HG02981 (cell line): ENCODE data around the gene NAA60.
"Not testable (repeated sequence)": the region's sequence is repeated elsewhere in the genome, so short reads cannot be mapped to it uniquely, and the experiment has no call there.

Experiments used
- ATAC-seq: cut with Tn5 transposase; IDR thresholded peaks from one replicate; pipeline ENCODE4 v1.9.1; 2021; ENCODE audit warnings: mild to moderate bottlenecking, moderate library complexity; ENCODE audit not compliant: unreplicated experiment

The NAA60 gene

DNA sequence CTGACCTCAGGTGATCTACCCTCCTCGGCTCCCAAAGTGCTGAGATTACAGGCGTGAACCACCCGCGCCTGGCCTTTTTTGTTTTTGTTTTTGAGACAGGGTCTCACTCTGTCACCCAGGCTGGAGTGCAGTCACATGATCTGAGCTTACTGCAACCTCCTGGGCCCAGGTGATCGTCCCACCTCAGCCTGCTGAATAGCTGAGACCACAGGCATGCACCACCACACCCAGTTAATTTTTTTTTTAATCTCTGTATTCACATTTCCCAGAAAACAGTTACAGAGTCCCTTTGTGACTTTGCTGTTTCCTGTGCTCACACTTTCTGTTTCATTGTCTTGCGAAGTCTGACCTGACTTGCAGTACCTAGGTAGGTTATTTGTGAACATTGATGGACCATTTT is 60.0 kb downstream of the NAA60 start:
- no peak for ATAC-seq

DNA sequence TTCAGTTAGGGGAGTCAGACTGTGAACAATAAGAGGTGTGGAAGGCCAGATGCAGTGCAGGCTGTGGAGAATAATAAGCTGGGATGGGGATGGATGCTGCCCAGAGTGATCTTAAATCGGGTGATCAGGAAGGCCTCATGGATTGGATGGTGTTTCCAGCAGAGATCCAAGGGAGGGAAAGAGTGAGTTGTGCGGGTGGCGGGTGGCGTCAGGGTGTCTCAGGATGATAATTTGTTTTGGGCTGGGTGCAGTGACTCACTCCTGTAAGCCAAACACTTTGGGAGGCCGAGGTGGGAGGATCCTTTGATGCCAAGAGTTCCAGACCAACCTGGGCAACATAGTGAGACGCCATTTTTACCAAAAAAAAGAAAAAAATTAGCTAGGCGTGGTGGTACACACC is 65.3 kb downstream of the NAA60 start:
- ATAC-seq = no peak

DNA sequence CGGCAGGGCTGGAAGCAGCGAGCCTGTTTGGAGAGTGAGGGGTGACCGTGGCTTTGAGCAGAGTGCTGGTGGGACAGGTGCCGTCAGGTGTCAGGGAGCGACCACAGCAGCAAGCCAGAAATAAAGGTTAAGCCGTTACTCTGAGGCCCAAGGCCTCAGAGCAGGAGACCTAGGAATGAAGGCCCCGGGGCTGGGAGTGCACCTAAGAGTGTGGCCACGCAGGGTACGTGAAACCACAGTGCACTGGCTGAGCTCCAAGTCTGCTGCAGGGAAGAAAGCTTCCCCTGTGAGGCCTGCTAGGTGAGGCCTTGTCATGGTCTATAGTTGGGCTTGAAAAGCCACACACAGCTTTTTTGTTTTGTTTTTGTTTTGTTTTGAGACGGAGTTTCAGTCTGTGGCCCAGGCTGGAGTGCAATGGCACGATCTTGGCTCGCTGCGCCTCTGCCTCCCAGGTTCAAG is 66.0 kb downstream of the NAA60 start:
- ATAC-seq = no peak

DNA sequence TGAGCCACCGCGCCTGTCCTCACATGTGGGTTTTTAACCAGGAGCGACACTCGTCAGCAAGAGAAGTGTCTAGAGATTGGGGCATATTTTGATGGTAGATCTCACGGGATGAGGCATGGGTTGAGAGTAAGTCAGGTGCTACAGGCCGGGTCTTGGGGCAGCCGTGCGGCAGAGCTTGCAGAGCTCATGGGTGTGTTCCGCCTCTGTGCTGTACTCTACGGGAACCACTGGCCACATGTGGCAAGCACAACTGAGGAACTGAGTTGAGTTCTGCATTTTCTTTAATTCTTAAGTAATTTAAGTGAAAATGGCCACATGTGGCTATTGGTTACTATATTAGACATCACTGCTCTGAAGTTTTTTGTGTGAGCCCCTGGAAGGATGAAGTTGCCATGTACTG is 66.9 kb downstream of the NAA60 start:
- ATAC-seq = no peak

DNA sequence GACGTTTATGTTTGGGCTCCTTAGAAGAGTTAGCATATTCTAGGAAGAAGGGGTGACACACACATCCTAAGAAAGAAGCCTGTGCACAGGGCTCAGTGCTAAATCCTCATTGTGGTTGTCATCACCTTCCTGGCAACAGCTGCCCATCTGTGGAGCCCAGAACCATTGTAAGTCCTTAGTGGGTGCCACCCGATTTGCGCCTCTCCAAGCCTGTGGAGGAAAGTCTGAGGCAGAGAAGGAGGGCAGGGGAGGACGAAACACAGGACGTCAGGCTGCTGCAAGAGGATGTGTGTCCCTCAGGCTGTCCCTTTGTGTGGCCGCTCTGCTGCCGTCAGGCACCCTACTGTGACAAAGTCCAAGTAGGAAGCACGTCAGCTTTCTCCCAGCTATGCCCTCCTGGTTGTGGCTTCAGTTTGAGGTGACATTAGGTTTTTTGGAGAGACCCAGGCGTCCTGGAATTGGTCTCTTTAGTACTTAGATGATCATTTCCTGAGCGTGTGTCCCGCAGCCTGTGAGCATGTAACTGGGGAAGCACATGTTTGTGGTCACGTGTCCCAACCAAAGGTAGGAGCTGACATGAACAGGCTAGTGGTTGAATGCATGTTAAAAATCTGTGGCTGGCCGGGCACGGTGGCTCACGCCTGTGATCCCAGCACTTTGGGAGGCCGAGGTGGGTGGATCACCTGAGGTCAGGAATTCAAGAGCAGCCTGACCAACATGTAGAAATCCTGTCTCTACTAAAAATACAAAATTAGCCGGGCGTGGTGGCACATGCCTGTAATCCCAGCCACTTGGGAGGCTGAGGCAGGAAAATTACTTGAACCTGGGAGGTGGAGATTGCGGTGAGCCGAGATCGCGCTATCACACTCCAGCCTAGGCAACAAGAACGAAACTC is 68.1 kb downstream of the NAA60 start:
- no peak for ATAC-seq

DNA sequence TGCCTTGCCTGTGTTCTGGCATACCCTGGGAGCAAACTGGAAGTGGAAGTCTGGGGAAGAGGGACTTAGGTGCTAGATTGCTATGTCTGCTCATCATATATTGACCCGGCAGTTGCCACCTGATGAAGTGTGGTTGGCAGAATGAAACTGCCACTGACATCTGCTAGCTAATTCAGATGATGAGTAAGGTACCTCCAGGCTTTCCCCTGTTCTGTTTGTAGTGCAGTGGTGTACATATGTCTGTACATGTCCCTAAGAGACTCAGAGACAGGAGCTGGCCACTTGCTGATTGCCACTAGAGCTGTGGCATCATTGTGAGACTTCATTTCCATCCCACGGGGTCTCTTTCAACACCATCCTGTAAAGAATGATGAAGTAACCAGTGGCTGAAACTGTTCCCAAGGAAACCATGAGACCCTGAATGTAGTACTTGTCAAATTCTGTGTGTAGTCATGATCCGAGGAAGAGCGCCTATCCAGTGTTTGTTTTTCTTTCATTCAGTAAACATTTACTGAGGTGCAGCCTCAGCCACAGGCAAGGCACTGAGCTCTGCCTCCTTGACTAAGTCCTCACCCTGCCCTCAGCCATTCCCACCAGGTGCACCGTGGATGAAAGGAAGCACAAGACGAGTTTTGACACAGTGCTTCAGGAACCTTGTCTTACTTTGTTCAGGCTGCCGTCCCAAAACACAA is 70.6 kb downstream of the NAA60 start:
- no peak for ATAC-seq

DNA sequence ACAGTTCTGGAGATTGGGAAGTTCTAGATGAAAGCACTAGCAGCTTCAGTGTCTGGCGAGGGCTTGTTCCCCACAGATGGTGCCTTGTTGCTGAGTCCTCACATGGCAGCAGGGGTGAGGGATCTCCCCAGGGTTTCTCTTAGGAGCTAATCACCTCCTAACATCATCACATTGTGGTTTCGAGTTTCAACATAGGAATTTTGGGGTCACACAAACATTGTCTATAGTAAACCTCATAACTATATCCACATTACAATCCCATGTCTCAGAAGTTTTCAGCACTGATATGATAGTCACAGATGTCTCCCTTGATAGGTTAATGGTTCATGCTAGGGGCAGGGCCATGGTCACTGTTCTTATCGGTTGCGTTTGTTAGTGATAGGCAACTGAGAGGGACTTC is 71.1 kb downstream of the NAA60 start:
- ATAC-seq = no peak

DNA sequence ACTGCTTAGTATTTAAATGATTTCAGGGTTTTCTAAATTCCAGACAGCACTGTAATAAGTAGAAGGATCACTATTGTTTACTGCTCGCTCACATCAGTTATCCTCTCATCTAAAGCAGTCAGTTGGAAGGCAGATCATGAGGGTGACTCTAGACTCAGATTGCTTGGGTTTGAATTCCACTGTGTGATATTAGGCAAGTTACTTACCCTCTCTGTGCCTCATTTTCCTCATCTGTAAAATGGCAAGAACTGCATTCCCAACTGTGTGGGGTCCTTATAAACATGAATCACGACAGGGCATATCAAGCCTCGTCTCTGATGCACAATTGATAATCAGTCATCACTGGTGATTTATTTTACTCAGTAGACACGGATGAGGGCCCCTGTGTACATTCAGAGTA is 72.4 kb downstream of the NAA60 start:
- no peak for ATAC-seq

DNA sequence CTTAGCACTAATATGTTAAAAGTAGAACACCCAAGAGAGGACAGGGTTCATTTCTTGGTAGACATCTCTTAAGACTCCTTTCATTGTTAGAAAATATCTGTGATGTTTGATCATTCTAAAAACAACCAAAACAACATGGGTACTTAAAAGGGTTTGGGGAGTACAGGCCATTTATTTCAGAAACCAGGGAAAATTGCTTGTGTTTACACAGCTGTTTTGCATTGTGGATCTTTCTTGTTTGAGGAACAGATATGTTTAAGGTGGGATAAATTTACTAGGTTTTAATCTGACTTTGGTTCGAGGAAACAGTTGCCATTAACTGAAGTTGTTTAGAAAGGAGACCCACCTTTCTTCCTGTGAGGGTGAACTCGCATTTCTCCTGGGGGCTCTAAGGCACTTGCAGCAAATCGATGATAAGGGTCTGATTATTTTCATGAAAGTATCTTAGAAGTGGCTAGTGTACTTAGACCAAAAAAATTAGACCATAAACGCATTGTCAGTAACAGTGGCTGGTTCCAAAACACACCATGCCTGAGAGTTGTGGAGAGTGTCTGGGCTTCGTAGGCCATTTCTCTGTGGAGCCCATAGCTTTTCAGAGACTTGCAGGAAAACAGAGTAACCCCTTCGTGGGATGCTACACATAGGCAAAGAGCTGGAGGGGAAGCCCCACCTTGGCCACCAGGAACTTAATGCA is 75.0 kb downstream of the NAA60 start:
- no peak for ATAC-seq

DNA sequence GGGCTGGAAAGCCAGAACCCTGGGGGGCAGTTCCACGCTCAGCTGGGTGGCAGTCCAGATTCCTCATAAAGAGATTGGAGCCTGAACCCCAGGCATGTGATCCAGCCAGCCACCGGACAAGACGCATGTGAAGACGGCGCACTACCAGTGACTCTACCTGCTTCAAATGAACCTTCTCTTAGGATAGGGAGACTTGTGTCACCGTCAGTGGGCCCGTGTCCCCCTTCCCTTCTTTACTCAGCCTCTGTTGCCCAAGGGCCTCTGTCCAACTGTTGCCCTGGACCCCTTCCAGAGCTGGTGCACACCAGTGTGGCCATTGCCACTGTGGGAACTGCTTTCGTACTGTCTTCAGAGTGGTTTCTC is 75.5 kb downstream of the NAA60 start:
- no peak for ATAC-seq

DNA sequence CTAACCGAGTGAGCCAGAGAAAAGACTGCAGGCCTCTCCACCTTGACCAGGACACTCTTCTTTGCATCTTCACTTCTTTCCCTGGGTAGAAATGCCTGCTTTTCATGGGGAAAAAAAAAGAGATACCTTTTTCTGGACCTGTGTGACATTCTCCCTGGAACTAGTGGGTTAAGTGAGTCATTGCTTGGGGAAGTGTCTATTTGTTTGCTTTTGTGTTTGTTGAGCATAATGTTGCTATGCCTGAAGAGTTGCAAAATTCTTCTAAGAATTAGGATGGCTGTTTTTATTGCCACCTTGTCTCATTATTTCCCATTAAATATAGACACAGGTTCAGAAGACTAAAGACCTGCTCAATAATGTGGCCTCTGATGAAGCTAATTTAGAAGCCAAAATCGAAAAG is 76.1 kb downstream of the NAA60 start:
- ATAC-seq = no peak

DNA sequence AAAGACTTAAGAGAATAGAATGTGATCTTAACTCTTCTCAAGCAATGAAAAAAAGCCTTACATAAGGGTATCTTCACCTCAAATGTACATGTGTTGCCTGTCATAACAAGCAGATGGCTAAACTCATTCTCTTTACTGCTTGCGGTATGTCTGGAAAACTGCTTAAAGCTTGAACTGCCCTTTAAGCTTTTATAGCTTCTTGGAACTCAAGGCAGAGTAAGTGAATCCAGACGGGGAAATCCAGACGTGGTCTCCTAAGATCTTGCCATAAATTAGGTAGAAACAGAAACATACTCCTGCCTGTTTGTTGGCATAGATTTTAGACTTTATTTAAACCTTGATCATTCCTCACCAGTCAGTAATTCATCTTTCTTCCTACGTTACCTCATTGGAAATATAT is 76.9 kb downstream of the NAA60 start:
- ATAC-seq = no peak

DNA sequence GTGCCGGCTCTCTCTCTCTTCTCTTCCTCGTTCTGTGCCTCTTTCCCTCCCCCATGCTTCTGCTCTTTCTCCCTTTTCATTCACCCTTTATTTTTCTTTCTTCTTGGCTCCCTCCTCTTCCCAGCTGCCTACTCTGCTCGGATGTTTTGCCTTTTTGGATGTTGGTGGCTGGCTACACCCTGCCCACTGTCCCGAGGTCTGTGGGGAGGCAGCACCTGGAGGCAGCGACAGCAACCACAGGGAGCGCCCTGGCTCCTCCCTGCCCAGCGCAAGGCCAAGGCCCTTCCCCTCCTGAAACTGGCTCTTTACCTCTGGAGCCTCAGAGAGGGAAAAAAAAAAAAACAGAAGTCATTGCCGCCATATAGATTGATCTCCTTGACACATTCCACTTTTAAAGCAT is 77.4 kb downstream of the NAA60 start:
- ATAC-seq = no peak

DNA sequence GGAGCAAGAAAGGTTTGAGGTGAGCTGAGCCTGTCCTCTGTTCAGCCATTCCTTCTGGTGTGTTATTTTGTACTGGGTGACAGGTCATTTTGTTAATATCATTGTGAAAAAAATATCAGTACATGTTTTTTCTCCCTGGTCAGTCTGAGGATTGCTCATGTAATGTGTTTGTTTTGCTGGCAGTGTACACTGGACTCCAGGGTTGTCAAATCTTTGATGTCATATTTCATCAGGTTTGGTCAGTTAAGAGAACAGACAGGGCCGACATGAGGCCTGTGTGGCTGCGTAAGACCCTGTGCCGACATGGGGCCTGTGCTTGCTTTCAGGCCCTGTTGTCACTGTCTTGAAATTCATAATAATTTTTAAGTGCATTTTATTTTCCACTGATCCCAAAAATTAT is 79.8 kb downstream of the NAA60 start:
- no peak for ATAC-seq

DNA sequence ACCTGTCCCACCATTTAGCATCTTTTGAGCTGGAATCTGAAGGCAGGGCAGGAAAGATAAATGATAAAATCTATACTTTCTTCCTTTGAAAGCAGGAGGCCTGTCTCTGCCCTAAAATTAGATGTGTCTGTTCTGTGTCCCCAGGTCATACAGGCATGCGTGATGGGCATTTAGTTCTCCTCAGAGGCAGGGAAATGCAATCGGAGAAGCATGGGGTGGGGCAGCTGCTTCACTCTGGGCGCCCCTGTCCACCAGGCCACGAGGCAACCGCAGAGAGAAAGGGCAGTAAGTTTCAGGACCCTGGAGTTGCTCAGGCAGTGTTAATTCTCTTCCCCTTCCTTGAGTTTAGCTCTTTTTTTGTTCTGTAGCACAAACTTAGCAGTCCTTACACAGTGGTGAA is 82.5 kb downstream of the NAA60 start:
- ATAC-seq = no peak

DNA sequence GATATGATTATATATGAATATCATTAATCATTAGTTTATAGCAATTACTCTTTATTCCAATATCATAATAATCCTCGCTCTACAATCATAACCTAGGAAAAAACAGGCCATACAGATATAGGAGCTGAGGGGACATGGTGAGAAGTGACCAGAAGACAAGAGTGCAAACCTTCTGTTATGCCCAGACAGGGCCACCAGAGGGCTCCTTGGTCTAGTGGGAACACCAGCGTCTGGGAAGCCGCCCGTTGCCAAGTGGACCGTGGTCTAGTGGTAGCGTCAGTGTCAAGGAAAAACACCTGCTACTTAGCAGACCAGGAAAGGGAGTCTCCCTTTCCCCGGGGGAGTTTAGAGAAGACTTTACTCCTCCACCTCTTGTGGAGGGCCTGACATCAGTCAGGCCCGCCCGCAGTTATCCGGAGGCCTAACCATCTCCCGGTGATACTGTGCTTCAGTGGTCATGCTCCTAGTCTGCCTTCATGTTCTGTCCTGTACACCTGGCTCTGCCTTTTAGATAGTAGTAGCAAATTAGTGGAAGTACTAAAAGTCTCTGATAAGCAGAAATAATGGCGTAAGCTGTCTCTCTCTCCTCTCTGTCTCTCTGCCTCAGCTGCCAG is 83.8 kb downstream of the NAA60 start:
- not testable (repeated sequence) for ATAC-seq

DNA sequence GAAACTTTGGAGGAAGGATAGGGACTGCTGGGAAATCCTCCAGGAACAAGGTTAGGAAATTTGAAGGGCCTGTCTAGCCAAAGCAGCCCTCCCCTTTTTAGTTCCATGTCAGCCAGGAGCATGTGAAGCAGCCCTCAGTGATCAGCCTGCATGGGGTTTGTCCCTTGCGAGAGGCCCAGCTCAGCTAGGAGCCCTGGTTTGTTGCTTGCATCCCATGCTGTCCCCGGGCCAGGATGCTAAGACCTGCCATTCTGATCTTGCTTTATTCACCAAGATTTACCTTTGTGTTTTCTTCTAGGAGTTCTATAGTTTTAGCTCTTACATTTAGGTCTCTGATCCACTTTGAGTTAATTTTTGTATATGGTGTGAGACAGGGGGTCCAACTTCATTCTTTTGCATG is 84.9 kb downstream of the NAA60 start:
- no peak for ATAC-seq

DNA sequence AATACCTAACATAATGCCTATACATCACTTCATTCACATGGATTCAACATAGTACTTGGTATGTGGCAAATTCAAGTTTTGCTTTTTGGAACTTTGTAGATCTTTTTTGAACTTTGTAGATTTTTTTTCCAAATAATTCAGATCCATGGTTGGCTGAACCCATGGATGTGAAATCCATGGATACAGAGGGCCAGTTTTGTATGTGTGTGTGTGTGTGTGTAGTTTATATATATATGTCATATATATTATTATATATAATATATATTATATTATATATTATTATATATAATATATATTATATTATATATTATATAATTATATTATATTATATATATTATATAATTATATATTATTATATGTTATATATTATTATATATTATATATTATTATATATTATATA is 85.7 kb downstream of the NAA60 start:
- no peak for ATAC-seq

DNA sequence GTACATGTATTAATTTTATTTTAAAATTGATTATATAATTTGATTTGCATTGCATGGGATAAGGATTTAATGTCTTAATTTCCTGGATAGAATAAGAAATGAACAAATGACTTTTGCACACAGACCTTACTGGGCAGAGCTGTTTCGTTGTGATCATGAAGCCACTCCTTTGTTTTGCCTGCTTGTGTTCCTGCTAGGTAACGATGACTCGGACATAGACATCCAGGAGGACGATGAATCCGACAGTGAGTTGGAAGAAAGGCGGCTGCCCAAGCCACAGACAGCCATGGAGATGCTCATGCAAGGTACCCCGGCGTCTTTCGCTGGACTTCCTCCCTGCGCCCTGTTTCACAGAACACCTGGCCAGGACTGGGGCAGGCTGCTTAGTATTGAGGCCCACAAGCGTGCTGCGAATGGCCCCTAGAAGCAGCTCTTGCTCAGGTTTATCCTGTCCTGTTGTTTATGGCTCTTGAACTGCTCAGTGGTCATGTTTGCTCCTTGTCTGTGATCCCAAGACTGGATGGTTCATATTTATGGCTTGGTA is 87.0 kb downstream of the NAA60 start:
- ATAC-seq = no peak

DNA sequence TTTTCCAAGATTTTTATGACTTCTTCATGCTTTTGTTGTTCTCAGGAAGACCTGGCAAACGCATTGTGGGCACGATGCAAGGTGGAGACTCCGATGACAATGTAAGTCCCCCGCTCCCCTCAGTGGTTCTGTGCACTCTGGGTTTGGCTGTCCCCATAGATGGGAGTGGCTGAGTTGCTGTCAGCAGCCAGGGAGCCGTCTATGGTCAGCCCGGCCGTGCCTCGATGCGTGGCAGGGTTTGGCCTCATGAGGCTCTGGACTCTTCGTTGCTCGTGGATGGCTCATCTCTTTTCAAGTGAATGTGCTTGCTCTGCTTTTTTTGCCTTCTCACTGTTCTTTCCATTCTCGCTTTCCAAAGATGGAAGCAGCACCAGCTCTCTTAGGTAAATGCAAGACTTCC is 89.3 kb downstream of the NAA60 start:
- no peak for ATAC-seq

DNA sequence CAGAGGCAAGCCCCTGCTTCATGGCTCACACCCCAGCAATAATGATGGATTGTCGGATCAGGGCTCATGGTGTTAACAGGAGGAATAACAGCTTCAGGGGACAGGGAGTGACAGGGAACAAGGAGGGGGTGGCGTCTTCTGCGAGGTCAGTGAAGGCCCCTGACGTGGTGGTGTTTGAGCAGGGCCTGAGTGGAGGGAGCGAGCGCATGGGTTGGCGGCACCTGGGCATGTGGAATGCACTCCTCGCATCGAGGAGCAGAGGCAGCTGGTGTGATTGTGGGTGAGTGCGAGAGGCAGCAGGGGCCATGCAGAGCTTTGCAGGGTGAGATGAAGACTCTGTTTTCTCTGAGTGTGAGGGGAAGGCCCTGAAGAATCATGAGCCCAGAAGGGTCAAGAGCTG is 90.6 kb downstream of the NAA60 start:
- no peak for ATAC-seq
